ENCODE measurements around the gene CYB561D2. TPM values are rescaled to one million over a fixed set of nuclear protein-coding genes. Genes with fewer than 3 reads are reported as not detected.

CYB561D2 gene
- total RNA-seq, 4 donors from 2014 or later = 4.7 to 10.9 (median 9.0) TPM

DNA sequence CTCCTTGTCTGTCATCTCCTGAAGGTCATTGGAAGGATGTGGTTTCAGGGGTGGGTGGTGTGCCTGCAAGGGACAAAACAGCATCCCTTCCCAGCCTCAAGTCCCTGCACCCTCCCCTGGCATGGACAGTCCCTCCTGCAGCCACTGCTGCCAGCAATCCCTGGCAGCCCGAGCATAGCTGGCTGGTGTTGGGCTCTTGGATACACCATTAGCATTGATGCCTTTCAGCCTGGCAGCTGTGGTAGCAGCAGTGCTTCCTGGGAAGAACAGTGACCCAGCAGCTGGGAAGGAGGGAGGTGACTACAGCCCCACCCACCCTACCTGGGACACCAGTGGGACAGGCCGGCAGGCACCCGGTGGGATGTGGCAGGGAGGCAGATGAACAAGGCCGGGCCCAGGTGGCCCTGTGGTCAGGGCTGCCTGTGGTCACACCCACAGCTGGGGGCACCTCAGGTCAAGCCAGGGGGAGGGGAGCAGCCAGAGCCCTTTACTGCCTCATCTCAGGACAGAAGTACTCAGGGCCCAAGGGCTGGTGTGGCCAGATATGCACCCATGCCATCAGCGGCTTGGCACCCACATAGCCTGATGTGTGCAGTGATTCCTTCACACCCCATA, 41.5 kb downstream of the CYB561D2 start:
- H3K27ac ChIP-seq = no peak overlapping the region
- no peaks in the 10 kb centered on the region for H3K36me3 ChIP-seq
- no peaks in the 10 kb centered on the region for H3K27me3 ChIP-seq
- WGBS, 2 donors (ENCODE audit: low coverage in 1 of 2) = no CpG with 5 or more reads among the region's 5 CpGs
- peaks cover 0 to 9% (median 0%) of the 10 kb centered on the region in 3 donors for H3K4me1 ChIP-seq
- ATAC-seq = no peak
- H3K4me3 ChIP-seq = no peak overlapping the region
- TF ChIP-seq, protein P1, sequence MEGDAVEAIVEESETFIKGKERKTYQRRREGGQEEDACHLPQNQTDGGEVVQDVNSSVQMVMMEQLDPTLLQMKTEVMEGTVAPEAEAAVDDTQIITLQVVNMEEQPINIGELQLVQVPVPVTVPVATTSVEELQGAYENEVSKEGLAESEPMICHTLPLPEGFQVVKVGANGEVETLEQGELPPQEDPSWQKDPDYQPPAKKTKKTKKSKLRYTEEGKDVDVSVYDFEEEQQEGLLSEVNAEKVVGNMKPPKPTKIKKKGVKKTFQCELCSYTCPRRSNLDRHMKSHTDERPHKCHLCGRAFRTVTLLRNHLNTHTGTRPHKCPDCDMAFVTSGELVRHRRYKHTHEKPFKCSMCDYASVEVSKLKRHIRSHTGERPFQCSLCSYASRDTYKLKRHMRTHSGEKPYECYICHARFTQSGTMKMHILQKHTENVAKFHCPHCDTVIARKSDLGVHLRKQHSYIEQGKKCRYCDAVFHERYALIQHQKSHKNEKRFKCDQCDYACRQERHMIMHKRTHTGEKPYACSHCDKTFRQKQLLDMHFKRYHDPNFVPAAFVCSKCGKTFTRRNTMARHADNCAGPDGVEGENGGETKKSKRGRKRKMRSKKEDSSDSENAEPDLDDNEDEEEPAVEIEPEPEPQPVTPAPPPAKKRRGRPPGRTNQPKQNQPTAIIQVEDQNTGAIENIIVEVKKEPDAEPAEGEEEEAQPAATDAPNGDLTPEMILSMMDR (IDR thresholded peaks at IDR 0.05) = no peak
- TF ChIP-seq POLR2AphosphoS5 (IDR thresholded peaks at IDR 0.05) (no peak), EP300 (IDR thresholded peaks at IDR 0.05) (no peak), POLR2A (IDR thresholded peaks at IDR 0.05) (no peak)
- no peaks in the 10 kb centered on the region for H3K9me3 ChIP-seq

DNA sequence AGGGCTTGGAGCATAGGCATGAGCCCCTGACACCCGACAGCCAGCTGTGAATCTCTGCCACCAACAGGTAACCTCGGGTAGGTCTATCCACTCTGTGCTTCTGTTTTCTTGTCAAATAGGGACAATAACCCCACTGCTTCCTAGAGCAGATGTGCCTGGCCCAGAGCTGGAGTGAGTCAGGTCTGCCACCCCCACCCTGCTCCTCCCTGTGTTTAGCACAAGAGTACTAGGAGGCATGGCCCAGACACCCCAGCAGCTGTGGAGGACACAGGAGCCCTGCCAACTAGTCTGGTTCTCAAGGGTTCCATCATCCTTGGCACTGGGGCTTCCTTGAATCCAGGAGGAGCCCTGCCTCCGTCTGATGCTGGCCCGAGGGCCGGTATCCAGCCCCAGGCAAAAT, 42.4 kb downstream of the CYB561D2 start:
- no peaks in the 10 kb centered on the region for H3K27me3 ChIP-seq
- no peak for ATAC-seq
- H3K36me3 ChIP-seq = no peaks in the 10 kb centered on the region
- 100% methylated on average over 1 of the region's 5 CpGs; no CpG with 5 or more reads in 1 of the 2 donors for WGBS, 2 donors (ENCODE audit: low coverage in 1 of 2)
- peaks cover 0 to 9% (median 0%) of the 10 kb centered on the region in 3 donors for H3K4me1 ChIP-seq
- no peak overlapping the region for H3K4me3 ChIP-seq
- no peaks in the 10 kb centered on the region for H3K9me3 ChIP-seq
- TF ChIP-seq, protein P1 (IDR thresholded peaks at IDR 0.05) = no peak
- TF ChIP-seq EP300 (IDR thresholded peaks at IDR 0.05) (no peak), POLR2A (IDR thresholded peaks at IDR 0.05) (no peak), POLR2AphosphoS5 (IDR thresholded peaks at IDR 0.05) (no peak)
- H3K27ac ChIP-seq = no peak overlapping the region

DNA sequence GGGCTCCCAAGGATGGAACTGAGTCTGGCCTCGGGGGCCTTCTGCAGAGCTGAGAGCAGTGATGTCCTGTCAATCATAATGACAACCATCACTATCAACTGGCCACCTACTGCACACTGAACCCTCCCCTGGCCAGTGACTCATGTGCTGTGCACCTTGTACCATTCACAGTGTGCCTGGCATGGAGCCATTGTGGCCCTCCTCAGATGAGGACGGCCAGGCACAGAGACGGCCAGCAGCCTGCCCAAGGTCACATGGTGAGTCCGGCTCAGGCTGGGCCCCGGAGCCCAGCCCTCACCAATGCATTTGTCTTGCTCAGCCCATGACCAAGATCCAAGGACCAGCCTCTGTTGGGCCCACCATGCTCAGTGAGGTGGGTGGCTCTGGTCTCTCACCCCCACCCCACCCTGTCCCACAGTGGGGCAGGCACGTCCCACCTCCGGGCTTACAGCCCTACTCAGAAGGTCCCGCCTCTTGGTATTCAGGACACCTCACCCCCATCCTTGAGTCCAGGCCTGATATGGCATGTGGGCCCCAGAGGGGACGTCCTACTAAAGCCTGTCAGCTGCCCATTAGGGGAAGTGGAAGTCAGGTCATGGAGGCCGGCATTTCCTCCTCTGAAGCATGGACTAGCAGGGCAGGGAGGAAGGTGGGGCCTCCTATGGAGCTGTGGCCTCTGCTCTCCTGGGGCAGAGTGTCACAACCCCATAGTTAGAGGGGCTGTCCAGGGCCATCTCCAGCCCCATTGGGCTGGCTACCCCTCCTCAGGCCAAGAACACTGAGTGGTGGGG, 44.6 kb downstream of the CYB561D2 start:
- Histone ChIP-seq H3K9me3 (no peaks in the 10 kb centered on the region), H3K27me3 (no peaks in the 10 kb centered on the region), H3K4me3 (no peak overlapping the region), H3K36me3 (no peaks in the 10 kb centered on the region), H3K27ac (no peak overlapping the region), H3K4me1 (peaks cover 0 to 9% (median 0%) of the 10 kb centered on the region in 3 donors)
- no peak for ATAC-seq
- TF ChIP-seq EP300 (IDR thresholded peaks at IDR 0.05) (no peak), POLR2A (IDR thresholded peaks at IDR 0.05) (no peak), POLR2AphosphoS5 (IDR thresholded peaks at IDR 0.05) (no peak)
- TF ChIP-seq, protein P1 (IDR thresholded peaks at IDR 0.05) = no peak
- 83% methylated on average over 1 of the region's 10 CpGs; no CpG with 5 or more reads in 1 of the 2 donors for WGBS, 2 donors (ENCODE audit: low coverage in 1 of 2)

DNA sequence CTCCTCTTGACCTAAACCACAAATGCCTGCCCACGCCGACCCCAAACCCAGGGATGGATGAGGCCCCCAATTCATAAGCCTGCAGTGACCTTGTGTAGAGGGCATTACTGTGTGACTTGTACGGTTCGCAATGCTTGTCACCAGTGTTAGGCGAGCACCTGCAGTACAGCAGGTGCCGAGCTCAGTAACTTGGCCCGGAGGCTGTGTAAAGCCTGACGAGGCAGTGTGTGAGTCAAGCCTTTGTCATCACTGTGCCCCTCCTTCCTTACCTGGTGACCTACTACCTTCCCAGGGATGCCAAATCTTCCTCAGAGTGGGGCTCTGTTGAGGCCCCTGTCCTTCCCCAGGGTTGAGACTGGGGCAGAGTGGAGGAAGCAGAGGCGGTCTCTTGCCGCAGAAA, 45.8 kb downstream of the CYB561D2 start:
- Histone ChIP-seq H3K36me3 (no peaks in the 10 kb centered on the region), H3K27me3 (no peaks in the 10 kb centered on the region), H3K27ac (no peak overlapping the region), H3K9me3 (no peaks in the 10 kb centered on the region), H3K4me1 (no peaks in the 10 kb centered on the region), H3K4me3 (no peak overlapping the region)
- ATAC-seq = no peak
- TF ChIP-seq POLR2AphosphoS5 (IDR thresholded peaks at IDR 0.05) = no peak
- TF ChIP-seq, protein P1 (IDR thresholded peaks at IDR 0.05) = no peak
- no peak for TF ChIP-seq POLR2A (IDR thresholded peaks at IDR 0.05)
- TF ChIP-seq EP300 (IDR thresholded peaks at IDR 0.05) = no peak
- WGBS, 2 donors (ENCODE audit: low coverage in 1 of 2) = 100% methylated on average over 1 of the region's 10 CpGs
